Endometrium (tissue), 2 donors: Measurements from ENCODE around the gene ESF1.

Experiments
- FAIRE-seq: peaks from 2 replicates; lab custom pipeline; 2012; peaks lifted over from hg19 to GRCh38; lab: Jason Lieb, UNC
- donor health status: control.
- donor health status: control.

ESF1 gene, protein sequence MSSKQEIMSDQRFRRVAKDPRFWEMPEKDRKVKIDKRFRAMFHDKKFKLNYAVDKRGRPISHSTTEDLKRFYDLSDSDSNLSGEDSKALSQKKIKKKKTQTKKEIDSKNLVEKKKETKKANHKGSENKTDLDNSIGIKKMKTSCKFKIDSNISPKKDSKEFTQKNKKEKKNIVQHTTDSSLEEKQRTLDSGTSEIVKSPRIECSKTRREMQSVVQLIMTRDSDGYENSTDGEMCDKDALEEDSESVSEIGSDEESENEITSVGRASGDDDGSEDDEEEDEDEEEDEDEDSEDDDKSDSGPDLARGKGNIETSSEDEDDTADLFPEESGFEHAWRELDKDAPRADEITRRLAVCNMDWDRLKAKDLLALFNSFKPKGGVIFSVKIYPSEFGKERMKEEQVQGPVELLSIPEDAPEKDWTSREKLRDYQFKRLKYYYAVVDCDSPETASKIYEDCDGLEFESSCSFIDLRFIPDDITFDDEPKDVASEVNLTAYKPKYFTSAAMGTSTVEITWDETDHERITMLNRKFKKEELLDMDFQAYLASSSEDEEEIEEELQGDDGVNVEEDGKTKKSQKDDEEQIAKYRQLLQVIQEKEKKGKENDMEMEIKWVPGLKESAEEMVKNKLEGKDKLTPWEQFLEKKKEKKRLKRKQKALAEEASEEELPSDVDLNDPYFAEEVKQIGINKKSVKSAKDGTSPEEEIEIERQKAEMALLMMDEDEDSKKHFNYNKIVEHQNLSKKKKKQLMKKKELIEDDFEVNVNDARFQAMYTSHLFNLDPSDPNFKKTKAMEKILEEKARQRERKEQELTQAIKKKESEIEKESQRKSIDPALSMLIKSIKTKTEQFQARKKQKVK

DNA sequence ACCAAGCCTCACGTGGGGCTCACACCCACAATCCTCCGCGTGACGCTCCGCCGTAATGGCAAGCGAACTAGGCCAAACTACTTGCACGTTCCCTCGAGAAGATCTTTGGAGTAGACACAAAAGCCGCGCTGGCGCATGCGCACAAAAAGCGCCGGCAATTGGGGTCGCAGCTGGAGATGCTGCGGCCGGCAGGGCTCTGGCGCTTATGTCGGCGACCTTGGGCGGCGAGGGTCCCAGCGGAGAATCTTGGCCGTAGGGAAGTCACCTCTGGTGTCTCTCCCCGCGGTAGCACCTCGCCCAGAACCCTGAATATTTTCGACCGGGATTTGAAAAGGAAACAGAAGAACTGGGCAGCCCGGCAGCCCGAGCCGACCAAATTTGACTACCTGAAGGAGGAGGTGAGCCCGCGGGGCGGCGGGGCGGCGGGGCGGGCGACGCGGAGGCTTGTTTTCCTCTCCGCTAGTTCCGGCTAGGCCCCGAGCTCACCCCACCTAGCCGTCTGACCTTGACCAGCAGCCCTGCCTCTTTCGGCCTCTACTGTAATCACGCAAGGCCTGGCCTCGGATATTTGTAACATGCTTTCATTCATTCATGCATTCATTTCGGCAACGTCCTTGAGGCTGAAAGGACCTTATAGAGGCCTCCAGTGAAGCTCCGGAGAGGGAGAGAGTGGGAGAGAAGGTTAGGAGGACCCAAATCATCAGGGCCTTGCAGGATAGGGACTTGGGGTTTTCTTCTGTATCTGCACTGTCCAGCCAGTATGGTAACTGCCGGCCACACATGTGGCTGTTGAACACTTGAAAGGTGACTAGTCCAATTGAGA lies at the start of gene ESF1, which contains the start of gene NDUFAF5:
Gene ESF1, minus strand, starts transcription at position 27 of the 823 bp plus-strand sequence. CDS start 1,779 bp downstream, outside the sequence.
Gene NDUFAF5, plus strand, starts transcription at position 136 of the 823 bp plus-strand sequence. Its CDS starts 41 bp downstream, at position 177.
- peak; percentile 82 for FAIRE-seq

DNA sequence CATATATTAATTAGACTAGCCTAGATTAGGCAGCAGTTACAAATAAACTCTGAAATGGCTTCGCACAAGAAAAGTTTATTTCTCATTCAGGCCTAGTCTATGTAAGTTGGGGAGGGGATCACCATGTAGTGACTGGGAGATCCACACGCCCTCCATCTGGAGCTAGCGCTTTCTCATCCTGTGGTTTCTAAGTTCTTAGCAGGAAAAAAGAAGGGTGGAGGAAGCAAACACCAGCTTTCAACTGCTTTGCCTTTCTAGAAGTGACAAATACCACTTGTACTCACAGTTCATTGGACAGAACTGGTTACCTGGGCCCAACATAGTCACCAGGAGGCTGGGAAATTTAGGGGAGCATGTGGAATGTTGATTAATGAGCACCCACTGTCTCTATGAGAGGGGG lies 46.8 kb upstream of the ESF1 start:
- no peak for FAIRE-seq

DNA sequence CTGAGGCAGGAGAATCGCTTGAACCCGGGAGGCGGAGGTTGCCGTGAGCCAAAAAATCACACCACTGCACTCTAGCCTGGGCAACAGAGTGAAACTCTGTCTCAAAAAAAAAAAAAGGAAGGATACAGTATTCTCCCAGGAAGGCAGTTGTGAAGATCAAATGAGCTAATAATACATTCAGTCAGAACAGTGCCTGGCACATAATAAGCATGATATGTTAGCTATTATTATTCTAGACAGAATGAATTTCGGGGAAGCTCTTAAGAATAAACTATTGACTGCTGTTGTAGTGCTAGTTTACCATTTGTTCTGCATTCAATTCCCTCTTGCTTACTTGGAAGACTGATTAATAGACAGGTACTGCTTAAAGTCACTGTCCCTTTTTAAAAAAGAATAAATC lies 40.7 kb upstream of the ESF1 start:
- no peak for FAIRE-seq

DNA sequence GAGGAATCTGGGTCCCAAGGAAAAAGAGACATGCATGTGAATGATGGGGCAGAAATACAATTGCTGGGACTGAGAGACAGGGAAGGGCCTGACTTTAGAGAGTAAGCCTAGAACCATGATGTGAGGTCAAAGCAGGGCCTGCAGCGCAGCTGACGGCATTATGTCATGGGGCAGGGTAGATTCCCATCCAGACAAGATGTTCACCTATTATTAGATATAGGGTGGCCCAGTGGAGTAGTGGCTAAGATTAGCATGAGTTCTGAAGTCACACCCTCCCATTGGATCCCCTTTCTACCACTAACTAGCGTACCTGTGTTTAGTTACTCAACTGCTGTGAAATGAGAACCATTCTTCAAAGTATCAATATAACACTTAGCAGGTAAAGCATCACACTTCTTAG lies 39.7 kb upstream of the ESF1 start:
- FAIRE-seq: no peak

DNA sequence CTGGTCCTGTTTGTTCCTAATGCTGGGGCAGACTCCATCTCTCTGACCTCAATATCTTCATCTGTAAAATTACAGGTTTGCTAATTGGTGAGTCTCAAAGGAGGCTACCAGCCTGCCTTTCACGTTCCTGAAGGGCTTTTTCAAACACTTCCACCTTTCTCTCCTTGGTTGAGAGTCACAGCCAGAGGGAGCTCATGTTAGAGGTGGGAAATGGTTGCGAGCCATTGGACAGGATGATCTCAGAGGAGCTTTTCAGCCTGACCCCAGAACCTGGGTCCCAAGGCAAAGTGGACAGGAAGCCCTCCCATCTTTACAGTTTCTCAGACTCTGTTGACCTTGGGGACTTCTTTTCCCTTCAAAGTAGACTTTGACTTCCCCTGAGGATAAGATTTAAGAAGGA lies 37.7 kb upstream of the ESF1 start:
- no peak for FAIRE-seq

DNA sequence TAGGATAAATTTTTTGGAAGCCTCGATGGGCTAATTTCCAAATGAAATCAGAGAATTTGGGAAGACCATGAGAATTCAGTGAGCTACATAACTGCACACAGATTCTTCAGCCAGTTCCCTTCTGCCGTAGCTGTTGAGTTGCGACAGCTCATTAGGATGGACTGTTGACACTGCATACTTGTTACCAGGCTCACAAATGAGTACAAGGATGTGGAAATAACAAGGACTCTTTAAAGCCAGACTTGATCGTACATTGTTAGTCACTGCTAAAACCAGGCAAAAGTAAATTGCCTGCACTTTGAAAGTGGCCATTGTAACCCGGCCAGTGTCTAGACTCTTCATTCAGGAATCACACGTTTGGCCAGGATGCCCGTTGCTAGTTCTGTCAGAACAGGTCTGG lies 37.2 kb upstream of the ESF1 start:
- no peak for FAIRE-seq

DNA sequence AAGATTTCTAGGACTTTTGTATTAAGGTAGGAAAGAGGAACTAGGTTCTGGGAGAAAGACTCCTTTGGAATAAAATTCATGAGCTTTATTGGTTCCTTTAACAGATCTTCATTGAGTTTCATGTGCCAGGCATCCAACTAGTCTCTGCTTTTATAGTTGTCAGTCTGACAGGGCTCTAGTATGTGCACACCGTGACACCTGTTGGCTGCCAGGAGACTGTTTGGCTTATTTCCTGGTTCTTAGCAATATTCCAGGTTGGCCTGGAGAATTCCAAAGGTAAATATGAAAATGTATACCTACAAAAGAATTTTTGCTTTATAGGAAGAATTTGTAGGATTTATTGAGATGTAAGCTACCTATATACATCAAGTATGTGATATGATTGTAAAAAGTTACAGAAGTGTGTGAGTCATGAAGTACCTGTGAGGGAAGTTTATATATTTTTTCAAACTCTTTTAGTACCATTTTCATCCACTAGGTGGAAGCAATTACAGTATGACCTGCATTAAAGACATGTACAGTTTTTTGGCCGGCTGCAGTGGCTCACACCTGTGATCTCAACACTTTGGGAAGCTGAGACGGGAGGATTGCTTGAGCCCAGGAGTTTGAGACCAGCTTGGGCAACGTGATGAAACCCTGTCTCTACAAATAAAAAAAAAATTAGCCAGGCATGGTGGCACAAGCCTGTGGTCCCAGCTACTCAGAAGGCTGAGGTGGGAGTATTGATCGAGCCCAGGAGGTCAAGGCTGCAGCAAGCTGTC lies 35.3 kb upstream of the ESF1 start:
- peak; percentile 4 for FAIRE-seq

DNA sequence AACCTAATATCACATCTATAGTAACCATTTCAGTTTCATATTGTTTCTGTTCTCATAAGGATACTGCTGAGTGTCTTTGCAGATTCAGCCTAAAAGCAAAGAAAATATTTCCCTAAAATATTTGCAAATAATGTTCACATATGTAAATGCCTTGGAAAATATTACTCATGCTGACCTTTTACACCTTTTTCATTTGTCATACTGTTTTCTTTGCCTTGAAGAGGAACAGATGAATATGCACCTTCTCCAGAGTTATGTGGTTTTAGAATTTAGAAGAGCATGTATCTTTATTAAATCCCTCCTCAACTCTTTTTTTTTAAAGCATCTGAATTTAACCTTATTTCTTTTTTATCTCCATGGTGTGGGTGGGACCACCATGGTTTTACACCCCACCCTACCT lies 32.6 kb upstream of the ESF1 start:
- no peak for FAIRE-seq

DNA sequence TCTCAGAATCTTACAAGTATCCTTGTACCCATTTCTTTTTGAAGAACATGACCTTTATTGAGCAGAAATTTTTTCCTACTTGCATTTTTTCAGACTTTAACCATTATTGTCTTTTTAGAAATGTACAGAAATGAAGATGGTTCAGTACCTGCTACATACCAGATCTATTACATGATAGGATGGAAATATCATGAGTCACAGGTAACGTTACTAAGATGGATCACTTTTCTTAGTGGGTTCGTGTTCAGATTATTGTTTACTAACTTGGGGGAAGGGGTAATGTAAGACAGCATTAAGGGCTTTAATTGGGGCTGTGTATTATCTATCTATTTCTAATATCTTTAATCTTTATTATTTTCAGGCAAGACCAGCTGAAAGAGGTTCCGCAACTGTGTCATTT lies 32.0 kb upstream of the ESF1 start:
- no peak for FAIRE-seq

DNA sequence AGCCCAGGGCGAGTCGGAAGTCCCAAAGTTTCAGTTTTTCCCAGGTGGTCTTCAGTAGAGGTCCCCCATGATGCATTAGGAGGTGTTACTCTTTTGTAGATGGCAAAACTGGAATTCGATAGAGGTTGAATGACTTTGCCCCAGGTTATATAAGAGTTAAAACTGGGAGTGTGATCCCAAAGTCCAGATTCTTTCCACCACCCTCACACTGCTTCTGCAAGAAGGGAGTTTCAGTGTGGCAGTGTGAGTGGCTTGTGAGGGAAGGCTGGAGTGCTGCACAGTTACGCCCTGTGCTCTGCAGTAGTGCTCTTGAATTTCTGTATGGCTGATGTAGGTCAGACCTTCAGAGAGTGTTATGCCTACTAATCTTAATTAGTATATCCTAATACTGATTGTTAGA lies 30.0 kb upstream of the ESF1 start:
- FAIRE-seq: no peak

DNA sequence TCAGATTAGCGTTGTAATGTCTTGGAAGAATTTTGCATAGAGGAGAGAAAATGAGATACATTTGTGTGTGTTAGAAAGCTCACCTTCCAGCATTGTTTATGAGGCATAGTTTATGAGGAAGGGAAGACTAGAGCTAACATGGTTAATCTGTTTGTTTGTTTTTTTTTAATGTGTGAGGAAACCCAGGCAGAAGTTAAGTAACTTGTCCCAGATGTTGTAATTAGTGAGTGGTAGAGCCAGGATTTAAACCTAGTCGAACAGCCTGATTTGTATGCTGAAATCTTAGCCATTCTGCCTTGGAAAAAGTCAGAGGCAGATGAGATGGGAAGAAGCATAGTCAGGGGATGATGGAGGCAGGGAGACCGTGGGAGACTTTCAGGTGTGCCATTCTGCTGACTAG lies 29.2 kb upstream of the ESF1 start:
- no peak for FAIRE-seq

DNA sequence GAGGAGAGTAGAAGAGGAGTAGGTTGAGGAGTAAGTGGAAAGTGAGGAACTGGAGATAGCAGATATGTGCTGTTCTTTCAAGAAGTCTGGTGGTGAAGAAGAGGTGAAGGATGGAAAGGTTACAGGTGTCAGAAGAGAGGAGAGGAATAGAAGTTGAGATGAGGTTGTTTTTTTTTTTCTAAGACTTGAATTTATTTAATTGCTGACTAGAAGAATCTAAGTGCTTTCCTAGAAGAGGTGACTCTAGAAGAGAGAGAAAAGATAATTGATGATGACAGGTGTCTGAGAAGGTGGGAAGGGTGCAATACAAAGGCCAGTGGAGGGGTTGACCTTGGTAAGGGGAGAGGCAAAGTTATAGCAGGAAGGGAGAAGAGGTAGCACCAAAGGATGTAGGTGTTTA lies 25.7 kb upstream of the ESF1 start:
- FAIRE-seq: no peak

DNA sequence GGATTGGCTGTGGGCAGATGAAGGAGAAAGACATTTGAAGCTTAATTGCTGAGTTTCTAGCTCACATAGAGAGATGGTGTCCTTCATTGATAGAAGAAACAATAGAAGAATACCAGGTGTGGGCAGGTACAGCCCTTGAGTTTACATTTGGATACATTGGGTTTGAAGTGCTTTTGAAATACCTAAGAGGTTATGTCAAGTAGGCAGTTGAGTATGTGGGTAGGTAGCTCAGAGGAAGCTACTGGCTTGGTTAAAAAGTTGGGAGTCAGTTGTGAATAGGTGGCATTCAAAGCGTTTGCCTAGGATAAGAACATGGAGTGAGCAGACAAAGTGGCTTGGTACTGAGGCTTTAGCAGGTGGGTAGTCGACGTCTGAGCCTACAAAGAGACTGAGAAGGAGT lies 25.1 kb upstream of the ESF1 start:
- no peak for FAIRE-seq

DNA sequence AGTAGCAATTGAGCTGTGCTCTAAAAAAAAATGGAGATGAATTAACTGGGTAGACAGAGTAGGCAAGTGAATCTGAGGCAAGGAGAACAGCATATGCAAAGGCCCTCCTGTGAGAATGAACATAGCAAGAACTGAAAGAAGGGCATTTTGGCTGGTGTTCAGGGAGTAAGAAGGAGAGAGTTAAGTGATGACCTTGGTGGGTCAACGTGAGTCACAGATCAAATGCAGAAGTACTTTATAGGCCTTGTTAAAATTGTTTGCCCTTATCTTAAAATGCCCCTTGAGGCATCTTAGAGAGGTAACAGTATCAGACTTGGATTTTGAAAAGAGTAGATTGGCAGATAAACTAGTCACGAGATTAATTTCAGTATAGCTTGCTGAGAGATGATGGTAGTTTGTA lies 24.7 kb upstream of the ESF1 start:
- no peak for FAIRE-seq

DNA sequence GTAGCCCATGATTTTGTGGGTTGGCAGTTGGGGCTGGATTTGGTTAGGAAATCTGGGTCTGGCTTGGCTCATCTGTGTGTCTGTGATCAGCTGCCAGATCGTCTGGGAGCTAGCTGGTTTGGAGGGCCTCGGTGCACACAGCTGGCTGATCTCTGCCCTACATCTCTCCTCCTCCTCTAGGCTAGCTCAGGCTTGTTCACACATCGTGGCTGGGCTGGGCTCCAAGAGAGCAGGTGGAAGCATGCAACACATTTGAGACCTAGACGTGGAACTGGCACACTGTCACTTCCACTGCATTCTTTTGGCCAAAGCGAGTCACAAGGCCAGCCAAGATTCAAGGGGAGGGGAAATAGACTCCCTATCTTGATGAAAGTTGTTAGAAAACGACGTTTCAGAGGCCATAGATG lies 16.0 kb upstream of the ESF1 start:
- FAIRE-seq: no peak

DNA sequence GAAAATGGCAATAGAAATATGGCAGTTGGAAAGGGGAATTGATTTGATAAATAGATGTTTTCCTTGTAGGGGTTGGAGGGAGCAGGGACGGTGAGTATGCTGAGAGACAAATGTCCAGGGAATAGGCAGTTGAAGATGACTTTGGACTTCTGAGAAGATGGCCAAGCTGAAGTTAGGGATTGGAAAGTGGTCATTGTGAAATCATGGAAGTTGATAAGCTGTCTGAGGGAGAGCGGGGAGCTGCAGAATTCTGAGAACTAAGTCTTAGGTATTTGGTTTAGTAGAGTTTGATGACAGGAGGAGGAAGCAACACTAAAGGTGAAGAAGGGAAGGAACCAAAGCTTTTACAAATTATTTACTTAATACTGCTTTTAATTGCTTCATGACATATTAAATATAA lies 15.3 kb upstream of the ESF1 start:
- FAIRE-seq: no peak

DNA sequence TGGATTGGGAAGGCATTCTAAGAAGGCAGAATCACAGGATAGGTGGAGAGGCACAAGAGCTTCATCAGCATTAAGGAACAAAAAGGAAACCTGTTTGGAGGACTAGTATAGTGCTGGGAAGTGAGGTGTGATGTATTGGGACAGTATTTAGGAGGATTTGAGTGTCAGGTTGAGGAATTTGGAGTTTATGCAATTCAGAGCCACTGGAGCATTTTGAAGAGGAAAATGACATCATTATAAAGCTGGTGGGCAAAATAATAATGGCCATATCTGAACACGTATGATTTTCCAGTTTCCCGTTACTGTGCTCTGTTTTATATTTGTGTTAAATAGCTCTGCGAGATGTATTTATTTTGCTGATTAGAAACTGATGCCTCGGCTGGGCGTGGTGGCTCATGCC lies 14.3 kb upstream of the ESF1 start:
- FAIRE-seq: no peak

DNA sequence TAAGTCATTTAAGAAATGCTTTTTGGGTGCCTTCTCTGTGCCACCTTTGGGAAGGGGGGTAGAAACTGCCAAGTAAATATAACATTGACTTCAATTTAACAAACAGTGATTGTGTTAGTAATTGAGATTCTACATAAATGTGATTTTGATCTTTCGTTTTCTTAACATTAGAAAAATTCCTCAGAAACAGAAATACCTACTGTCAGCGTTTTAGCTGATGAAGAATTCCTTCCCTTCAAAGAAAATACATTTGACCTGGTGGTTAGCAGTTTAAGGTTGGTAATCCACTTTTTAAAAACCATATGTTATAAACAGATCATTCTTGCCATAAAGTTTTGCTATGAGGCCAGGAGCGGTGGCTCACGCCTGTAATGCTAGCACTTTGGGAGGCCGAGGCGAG lies 9.9 kb upstream of the ESF1 start:
- FAIRE-seq: no peak

DNA sequence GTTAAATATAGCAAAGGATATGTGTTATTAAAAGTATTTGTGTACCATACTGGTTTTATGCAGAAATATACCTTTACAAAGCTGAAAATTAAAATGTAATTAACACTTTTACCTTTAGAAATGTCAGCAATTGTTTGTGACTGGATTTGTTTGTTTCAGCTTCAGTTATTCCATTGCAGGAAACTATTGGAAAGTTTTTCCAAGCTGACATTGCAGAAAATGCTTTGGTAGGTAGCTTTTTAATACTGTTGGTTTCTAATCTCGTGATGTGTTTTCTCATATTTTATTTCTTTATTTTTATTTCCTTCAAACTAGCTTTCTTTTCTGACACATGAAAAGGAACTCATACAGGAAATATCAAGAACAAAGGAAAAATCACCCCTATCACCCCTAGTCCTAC lies 8.3 kb upstream of the ESF1 start:
- no peak for FAIRE-seq

DNA sequence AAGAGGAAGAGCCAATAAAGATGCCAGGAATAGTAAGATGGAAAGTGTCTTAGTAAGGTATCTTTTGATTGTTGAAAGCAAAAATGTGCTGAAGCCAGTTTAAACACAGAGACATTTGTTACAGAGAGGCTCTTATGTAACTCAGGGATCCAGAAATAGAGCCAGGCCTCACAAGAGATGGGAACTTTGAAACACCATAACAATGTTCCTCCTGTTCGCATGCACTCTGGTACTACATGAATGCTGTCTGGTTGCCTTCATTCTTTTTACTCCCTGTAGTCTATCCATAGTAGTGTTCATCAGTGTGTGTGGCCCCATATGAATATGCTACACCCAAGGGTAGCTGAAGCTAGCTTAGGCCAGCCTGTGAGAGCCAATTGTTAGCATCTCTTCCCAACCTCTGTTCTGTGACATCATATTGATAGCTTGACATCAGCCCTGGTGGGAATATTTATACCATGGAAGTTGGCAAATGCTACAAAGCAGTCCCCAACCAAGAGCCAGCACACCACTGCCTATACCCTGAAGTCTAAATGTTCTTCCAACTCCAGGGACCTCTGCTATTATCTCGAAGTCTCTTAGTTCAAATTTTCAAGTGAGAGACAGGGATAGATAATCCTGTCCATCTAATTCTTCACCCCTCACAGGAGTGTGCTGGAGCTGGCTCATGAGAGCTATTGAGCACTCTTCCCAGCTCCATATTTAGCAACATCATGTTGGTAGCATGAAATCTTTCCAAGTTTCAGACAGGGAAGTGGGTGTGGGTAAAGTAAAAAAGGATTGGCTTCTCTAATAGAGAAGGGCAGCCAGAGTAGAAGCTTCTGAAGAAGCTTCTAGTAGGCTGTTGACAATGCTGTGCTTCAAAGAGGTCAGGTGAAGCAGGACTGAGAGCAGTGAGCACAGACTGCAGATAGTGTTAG lies 7.1 kb upstream of the ESF1 start:
- no peak for FAIRE-seq

DNA sequence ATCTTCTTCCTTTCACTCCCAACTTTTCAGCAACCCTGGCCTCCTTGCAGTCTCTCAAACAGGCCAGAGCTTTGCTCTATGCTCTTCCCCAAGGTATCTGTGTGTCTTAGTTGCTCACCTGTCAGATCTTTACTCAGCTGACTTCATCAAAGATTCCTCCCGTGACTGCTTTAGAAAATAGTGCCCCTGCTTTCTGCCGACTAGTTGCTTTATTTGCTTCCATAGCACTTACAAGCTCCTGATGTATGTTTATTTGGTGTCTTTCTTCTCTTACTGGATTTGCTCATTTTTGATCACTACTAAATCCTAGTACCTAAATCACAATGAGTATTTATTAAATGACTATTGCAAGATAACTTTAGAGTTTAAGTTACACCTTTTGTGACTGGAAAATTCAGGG lies 6.0 kb upstream of the ESF1 start:
- no peak for FAIRE-seq
